ENCODE measurements around the gene ATP9B.

Gene ATP9B

DNA sequence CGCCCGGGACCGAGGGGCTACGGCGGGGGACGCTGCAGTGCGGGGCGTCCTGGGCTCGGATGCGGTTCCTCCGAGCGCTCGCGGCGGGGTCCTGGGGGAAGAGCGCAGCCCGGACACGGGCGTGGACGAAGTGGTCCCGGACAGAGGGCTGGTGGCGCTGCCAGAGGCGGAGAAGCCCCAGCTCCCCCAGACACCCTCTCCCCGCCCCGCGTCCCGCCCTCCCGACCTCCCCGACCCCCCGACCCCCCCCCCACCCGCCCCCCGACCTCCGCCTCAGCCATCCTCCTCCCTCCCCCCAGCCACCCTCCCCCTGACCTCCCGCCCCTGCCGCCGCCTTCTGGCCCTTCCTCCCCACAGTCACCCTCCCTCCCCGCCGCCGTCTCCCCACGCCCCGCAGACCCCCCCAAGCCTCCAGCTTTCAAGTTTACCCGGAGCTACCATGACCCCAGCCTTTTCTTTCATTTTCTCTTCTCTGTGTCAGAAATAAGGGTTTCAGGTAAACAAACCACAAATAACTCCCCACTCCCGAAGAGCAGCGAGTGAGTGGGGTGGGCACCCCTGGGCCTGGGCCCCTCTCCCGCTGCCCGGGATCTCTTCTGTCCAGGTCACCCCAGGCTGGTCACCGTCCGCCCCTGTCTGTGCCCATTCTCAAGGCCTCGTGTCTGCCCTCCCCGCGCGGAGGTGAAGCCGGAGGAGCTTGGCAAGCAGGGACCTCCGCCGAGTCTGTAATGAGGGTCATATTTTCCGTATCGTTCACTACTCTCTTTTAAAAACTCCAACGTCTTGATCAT, 331.6 kb downstream of the ATP9B start:
- peak; percentile 54 for DNase-seq

DNA sequence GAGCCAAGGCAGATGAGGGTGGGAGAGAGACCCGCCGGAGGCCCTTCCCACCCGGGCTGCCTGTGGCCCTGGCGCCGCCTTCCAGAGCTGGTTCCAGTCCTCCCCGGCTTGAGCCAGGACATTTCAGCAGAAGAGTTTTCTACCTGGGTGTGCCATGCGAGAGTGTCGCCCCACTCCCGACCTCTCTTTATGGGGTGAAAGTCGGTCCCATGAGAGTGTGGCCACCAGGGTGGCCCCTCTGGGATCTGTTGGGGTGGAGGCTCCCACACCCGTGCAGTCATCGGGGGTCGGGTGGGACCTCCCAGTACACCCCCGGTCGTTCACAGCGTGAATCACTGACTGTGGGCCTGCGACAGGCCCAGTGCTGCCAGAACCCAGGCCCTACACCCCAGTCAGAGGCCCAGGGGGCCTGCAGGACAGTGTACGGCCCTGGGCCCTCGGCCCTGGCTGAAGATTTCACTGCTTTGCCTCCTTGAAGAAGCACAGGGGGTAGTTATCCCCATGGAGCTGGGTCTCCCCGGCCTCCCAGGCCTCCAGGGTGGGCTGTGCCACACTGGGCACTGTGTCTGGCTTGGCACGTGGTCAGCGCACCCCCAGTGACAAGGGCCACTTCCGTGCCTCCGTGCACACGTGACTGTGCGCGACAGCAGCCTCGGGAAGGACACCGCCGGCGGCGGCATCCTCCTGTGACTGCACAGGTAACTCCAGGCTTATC, 332.5 kb downstream of the ATP9B start:
- no peak for DNase-seq

DNA sequence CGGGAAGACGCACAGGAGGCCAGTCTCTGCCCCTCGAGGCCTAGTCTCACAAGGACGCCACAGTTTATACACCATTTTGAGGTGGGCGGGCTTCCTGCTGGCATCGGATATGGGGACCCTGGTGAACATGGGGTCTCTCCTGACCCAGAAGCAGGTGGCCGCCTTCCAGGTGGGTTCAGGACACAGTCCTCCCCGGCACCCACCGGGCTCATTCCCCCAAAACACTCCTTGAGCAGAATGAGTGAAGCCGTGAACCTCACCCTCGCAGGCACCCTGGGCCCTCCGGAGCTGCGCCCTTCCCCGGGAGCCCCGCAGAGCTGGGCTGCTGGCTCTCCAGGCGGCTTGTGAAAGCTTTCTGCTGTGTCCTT, 333.0 kb downstream of the ATP9B start:
- DNase-seq = no peak

GRCh38 chr18:79402977-79403722, 334.0 kb downstream of the ATP9B start:
- no peak for DNase-seq

DNA sequence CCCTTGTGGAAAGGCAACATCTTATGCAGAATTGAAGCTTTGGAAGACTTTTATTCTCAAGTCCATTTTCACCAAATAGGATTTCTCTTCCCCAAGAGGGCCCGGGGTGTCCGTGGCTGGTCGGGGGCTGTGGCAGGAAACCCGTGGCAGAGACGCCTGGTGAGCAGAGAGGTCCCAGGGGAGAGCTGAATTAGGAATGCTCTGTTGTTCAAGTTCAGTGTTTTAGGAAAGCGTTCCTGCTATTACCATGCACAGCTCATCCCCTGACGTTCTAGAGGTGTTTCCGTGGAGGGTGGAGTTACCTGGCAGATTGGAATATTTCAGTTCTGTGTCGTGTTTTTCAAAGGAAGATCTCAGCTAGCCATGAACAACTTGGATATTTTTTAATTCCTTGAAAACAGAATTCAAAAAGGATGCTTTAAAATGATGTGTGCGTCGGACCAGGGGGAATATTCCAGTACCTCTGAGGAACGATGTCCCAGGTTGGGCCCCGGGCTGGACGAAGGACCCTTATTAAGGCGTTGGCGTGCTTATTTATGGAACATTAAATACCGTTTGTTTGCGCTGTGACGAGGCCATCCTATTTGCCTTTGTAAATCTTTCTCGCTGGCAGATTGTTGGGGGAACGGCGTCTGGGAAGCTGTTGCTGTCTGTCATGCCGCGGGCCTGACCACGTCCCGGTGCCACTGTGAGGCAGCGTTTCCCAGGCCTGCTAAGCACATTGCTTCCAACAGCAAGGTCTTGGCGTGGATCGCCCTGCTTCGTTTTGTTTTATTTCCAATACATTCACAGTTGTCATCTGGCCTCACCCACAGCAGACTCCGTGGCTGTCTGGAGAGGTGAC, 334.8 kb downstream of the ATP9B start:
- peak; percentile 0 for DNase-seq

DNA sequence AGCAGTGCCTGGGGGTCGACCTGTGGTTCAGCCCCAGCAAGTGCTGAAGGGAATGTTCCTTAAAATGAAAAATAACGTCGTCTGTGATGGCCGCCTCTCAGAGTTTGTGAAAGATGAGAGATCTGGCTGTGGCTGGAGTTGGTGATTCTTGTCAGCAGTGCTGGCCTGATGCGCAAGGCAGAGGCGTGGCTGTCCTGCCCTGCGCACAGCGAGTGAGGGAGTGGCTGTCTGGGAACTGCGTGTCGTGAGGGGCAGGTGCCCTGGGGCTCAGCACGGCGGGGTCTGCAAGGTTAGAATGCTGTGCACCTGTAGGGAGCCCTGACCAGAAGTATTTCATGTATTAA, 335.3 kb downstream of the ATP9B start:
- DNase-seq = peak; percentile 46

GRCh38 chr18:79405019-79405780, 336.0 kb downstream of the ATP9B start:
- DNase-seq = peak; percentile 88

- peak; percentile 93 for DNase-seq
Measured at GRCh38 chr18:79405781-79406575, 336.8 kb downstream of the ATP9B start.

DNA sequence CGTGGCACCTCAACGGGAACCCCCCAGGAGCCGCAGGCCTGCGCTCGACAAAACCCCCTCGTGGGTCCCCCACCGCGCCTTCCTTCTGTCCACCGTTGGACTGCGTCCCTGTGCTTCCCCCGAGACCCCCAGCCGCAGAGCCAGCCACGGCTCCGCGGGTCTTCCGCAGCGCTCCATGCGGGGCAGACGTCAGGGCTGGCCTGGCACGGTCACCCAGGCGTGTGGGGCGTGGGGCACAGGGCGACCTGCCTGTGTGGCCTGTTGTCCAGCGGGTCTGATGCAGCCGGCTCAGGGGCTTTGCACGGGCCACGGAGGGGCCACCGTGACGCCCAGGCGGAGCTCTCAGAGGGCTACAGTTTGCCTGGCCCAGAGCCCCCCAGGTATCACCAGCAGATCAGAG, 337.5 kb downstream of the ATP9B start:
- no peak for DNase-seq

GRCh38 chr18:79409313-79409712, 340.1 kb downstream of the ATP9B start:
- no peak for DNase-seq

DNA sequence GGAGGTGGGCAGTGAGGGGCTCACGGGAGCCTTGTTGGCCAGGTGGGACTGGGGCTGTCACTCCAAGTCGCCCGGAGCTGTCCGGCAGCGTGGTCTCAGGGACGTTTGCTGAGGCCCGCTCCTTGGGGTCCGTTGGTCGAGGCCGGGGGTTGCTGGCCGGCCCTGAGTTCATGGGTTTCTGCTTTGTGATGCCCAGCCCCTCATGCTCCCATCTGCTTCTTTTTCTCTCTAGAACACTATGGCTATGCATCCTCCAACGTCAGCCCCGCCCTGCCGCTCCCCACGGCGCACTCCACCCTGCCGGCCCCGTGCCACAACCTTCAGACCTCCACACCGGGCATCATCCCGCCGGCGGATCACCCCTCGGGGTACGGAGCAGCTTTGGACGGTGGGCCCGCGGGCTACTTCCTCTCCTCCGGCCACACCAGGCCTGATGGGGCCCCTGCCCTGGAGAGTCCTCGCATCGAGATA, 341.0 kb downstream of the ATP9B start:
- DNase-seq = no peak

- DNase-seq = no peak
Measured at GRCh38 chr18:79410731-79411613, 341.8 kb downstream of the ATP9B start.

- no peak for DNase-seq
Measured at GRCh38 chr18:79411614-79412526, 342.7 kb downstream of the ATP9B start.

GRCh38 chr18:79413025-79413424, 343.8 kb downstream of the ATP9B start:
- no peak for DNase-seq

GRCh38 chr18:79413426-79413825, 344.2 kb downstream of the ATP9B start:
- no peak for DNase-seq

DNA sequence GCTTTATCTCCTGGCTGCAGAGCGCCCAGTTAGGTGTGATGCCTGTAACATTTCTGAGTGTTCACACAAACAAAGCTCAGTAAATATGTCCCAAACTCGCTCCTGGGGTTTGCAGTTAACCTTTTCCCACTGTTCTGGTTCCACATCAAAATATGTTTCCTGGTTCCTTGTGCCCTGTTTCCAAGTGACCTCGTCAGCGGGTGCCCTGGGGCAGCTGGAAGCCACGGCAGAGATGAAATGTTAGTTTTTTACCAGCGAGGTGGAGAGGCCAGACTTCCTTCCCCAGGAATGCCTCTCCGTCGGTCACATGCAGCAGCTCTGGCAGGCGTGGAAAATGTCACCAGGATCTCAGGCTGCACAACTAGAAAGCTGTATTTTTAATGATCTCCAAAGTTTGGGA, 344.7 kb downstream of the ATP9B start:
- DNase-seq = no peak

DNA sequence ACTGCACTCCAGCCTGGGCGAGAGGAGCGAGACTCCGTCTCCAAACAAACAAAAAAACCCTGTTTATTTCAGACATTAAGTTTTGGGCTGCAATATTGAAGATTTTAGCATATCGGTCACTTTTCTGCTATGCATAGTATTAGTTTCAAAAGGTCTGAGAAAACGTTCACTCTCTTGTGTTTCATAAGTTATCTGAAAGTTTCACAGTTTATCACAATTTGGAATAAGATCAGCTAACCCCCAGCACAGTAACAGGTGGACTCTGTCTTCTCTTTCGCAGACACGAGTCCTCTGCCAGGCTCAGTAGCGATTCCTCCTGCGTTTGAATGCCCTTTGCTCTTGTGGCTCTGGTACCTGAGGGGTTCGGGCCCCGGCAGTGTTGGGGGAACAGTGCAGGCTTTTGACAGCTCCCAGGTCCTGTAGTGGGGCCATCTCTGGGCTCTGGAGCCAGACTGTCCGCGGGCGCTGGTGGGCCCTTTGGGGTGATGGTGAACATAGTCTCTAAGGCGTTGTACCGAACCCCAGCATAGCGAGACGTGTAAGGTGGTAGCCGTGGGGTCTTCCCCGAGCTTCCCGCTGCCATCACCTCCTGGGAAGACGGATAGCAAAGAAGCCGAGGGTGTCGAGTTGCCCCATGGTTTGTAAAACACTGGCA, 347.0 kb downstream of the ATP9B start:
- DNase-seq = no peak

GRCh38 chr18:79416677-79417052, 347.5 kb downstream of the ATP9B start:
- no peak for DNase-seq

Data from stimulated activated CD4-positive, alpha-beta T cell treated with anti-CD3 and anti-CD28 coated beads, Interleukin-1b, Interleukin-23, amount 100 ng/mL, for 48 hours (primary cell).